ENCODE data around the gene KRT13. TPM values are rescaled to one million over a fixed set of nuclear protein-coding genes. Genes with fewer than 3 reads are reported as not detected.

The KRT13 gene
- total RNA-seq, 1 experiment from 2014 or later, result 1.4 TPM

DNA sequence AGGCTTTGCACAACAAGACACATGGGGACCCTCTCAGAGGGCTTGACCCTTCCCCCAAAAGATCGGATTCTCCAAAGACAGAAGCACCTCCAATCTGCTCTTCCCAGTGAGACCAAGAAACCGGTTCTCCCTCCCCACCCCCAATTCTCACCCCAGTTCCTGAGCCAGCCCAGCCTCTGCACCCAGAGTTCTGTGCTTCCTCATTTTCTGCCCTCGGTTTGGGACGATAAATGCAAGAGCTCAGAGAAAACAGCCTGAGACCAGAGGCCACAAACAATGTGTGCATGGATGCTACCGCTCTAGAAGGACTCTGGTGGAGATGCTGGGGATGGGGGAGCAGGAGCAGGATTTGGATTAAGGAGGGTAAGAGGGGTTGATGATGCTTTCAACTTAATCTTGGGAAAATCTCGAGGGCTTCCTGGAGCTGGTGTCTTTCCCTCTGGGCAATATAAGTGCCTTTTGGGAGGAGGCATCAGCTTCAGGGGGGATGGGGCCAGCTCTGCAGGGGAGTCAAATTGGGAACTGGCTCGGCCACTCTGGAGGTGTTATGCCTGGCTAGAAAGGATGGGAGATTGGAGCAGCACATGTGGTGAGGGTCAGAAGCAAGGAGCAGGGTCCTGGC, 7.2 kb upstream of the KRT13 start:
- no peak overlapping the region for H3K27ac ChIP-seq (ENCODE audit: low read length)
- BruUV-seq (replicated peaks), result no TSS peak
- no peak overlapping the region for H2AFZ ChIP-seq (ENCODE audit: low read length)
- no peak overlapping the region for H3K4me2 ChIP-seq (ENCODE audit: low read length)
- POLR2A ChIA-PET (ENCODE audit: unreplicated experiment), result no interaction called here
- DNase-seq, result no peak
- CTCF ChIA-PET, result no interaction called here
- intact Hi-C loops (cut with micrococcal nuclease), result loop anchor here (10.0 kb wide), 1 partner anchor 708 kb away; no protein-coding TSS in a partner anchor
- H3K4me1 ChIP-seq (ENCODE audit: insufficient read depth, low read length), result peaks cover 17% of the 10 kb centered on the region
- H3K9me3 ChIP-seq (ENCODE audit: low read length), result no peaks in the 10 kb centered on the region
- H3K9me2 ChIP-seq (replicated peaks; ENCODE audit: low read length), result no peaks in the 10 kb centered on the region
- no peaks in the 10 kb centered on the region for H3K27me3 ChIP-seq (ENCODE audit: low read length)
- ATAC-seq, result no peak
- TF ChIP-seq EZH2 (IDR thresholded peaks at IDR 0.05; ENCODE audit: low read length, unreplicated experiment) (no peak), CTCF (conservative IDR thresholded peaks at IDR 0.05; ENCODE audit: low read depth, low read length) (no peak), EZH2phosphoT487 (IDR thresholded peaks at IDR 0.05; ENCODE audit: borderline replicate concordance, low read length) (no peak)
- H3K4me3 ChIP-seq (ENCODE audit: low read length), result no peak overlapping the region
- H3K9ac ChIP-seq (ENCODE audit: low read length), result no peak overlapping the region
- H3K79me2 ChIP-seq (ENCODE audit: low read length), result no peaks in the 10 kb centered on the region
- no peaks in the 10 kb centered on the region for H4K20me1 ChIP-seq (ENCODE audit: low read length)
- H3F3A ChIP-seq (ENCODE audit: low read length, unreplicated experiment), result no peaks in the 10 kb centered on the region
- H3K36me3 ChIP-seq (ENCODE audit: low read depth, low read length), result peaks cover 8% of the 10 kb centered on the region; the same call in 1 of the 2 replicates

DNA sequence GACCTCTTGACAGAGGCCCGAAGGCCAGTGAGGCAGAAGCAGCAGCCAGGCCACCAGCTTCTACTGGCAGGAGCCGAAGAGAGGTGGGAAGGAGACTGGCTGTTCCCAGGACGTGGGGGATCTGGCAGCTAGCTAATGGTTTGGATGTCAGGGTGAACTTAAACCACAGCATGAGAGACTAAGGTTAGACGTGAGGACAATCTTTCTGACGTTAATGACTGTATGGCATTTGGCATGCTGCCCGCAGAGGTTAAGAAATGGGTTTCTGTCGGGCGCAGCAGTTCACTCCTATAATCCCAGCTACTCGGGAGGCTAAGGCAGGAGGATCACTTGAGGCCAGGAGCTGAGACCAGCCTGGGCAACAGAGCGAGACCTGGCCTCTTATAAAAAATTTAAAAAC, 6.3 kb upstream of the KRT13 start:
- no peaks in the 10 kb centered on the region for H3K9me3 ChIP-seq (ENCODE audit: low read length)
- POLR2A ChIA-PET (ENCODE audit: unreplicated experiment), result no interaction called here

More for the DNA sequence above, 6.3 kb upstream of the KRT13 start:
- no peak overlapping the region for H3K4me2 ChIP-seq (ENCODE audit: low read length)
- H3K36me3 ChIP-seq (ENCODE audit: low read depth, low read length), result peaks cover 7% of the 10 kb centered on the region; the same call in 1 of the 2 replicates
- H3K9me2 ChIP-seq (replicated peaks; ENCODE audit: low read length), result no peaks in the 10 kb centered on the region
- TF ChIP-seq EZH2phosphoT487 (IDR thresholded peaks at IDR 0.05; ENCODE audit: borderline replicate concordance, low read length) (no peak), CTCF (conservative IDR thresholded peaks at IDR 0.05; ENCODE audit: low read depth, low read length) (no peak), EZH2 (IDR thresholded peaks at IDR 0.05; ENCODE audit: low read length, unreplicated experiment) (no peak)
- H3K9ac ChIP-seq (ENCODE audit: low read length), result no peak overlapping the region
- H3K27me3 ChIP-seq (ENCODE audit: low read length), result no peaks in the 10 kb centered on the region
- no peaks in the 10 kb centered on the region for H4K20me1 ChIP-seq (ENCODE audit: low read length)
- CTCF ChIA-PET, result no interaction called here
- BruUV-seq (replicated peaks), result no TSS peak
- DNase-seq (no peak), ATAC-seq (no peak)
- H3K4me1 ChIP-seq (ENCODE audit: insufficient read depth, low read length), result peaks cover 13% of the 10 kb centered on the region
- H3F3A ChIP-seq (ENCODE audit: low read length, unreplicated experiment), result no peaks in the 10 kb centered on the region
- no peak overlapping the region for H2AFZ ChIP-seq (ENCODE audit: low read length)
- H3K79me2 ChIP-seq (ENCODE audit: low read length), result no peaks in the 10 kb centered on the region
- H3K27ac ChIP-seq (ENCODE audit: low read length), result no peak overlapping the region
- H3K4me3 ChIP-seq (ENCODE audit: low read length), result no peak overlapping the region
- intact Hi-C loops (cut with micrococcal nuclease), result loop anchor here (10.0 kb wide), 1 partner anchor 707 kb away; no protein-coding TSS in a partner anchor

All from PC-3 (cell line).